ENCODE data around the gene EEF1A2.

Gene EEF1A2

GRCh38 chr20:63465380-63466249 is 33.3 kb downstream of the EEF1A2 start:
- H3K9ac ChIP-seq (ENCODE audit: low read length), result no peak overlapping the region
- H3K36me3 ChIP-seq (replicated peaks; ENCODE audit: low read depth, low read length), result no peaks in the 10 kb centered on the region
- H3K79me2 ChIP-seq (ENCODE audit: low read length), result no peaks in the 10 kb centered on the region
- H3K4me3 ChIP-seq (ENCODE audit: low read length), result no peak overlapping the region
- no peaks in the 10 kb centered on the region for H3K4me1 ChIP-seq (ENCODE audit: low read length)
- H3K4me2 ChIP-seq (ENCODE audit: low read length), result no peak overlapping the region
- H3K27ac ChIP-seq (ENCODE audit: low read length), result no peak overlapping the region
- TF ChIP-seq CTCF (IDR thresholded peaks at IDR 0.05; ENCODE audit: low read depth, low read length), result no peak
- no peak for TF ChIP-seq EZH2phosphoT487 (IDR thresholded peaks at IDR 0.05; ENCODE audit: low read depth)
- no peaks in the 10 kb centered on the region for H3K9me3 ChIP-seq (ENCODE audit: insufficient read depth, low read length)
- no peaks in the 10 kb centered on the region for H4K20me1 ChIP-seq (ENCODE audit: insufficient read depth, low read length)
- no peak overlapping the region for H2AFZ ChIP-seq (ENCODE audit: low read depth, low read length)
- H3K27me3 ChIP-seq (ENCODE audit: low read depth, low read length), result peaks cover 8% of the 10 kb centered on the region

GRCh38 chr20:63464289-63464635 is 34.6 kb downstream of the EEF1A2 start:
- no peaks in the 10 kb centered on the region for H3K4me1 ChIP-seq (ENCODE audit: low read length)
- H4K20me1 ChIP-seq (ENCODE audit: insufficient read depth, low read length), result no peaks in the 10 kb centered on the region
- no peak overlapping the region for H3K9ac ChIP-seq (ENCODE audit: low read length)
- H3K4me2 ChIP-seq (ENCODE audit: low read length), result no peak overlapping the region
- peaks cover 8% of the 10 kb centered on the region for H3K27me3 ChIP-seq (ENCODE audit: low read depth, low read length)
- H3K4me3 ChIP-seq (ENCODE audit: low read length), result no peak overlapping the region
- H2AFZ ChIP-seq (ENCODE audit: low read depth, low read length), result no peak overlapping the region
- no peaks in the 10 kb centered on the region for H3K9me3 ChIP-seq (ENCODE audit: insufficient read depth, low read length)
- no peaks in the 10 kb centered on the region for H3K79me2 ChIP-seq (ENCODE audit: low read length)
- TF ChIP-seq EZH2phosphoT487 (IDR thresholded peaks at IDR 0.05; ENCODE audit: low read depth), result no peak
- no peak for TF ChIP-seq CTCF (IDR thresholded peaks at IDR 0.05; ENCODE audit: low read depth, low read length)
- H3K27ac ChIP-seq (ENCODE audit: low read length), result no peak overlapping the region
- no peaks in the 10 kb centered on the region for H3K36me3 ChIP-seq (replicated peaks; ENCODE audit: low read depth, low read length)

GRCh38 chr20:63463400-63464288 is 35.2 kb downstream of the EEF1A2 start:
- H3K27ac ChIP-seq (ENCODE audit: low read length), result no peak overlapping the region
- H3K4me2 ChIP-seq (ENCODE audit: low read length), result no peak overlapping the region
- TF ChIP-seq EZH2phosphoT487 (IDR thresholded peaks at IDR 0.05; ENCODE audit: low read depth) (no peak), CTCF (IDR thresholded peaks at IDR 0.05; ENCODE audit: low read depth, low read length) (no peak)
- no peak overlapping the region for H2AFZ ChIP-seq (ENCODE audit: low read depth, low read length)
- no peaks in the 10 kb centered on the region for H3K79me2 ChIP-seq (ENCODE audit: low read length)
- no peaks in the 10 kb centered on the region for H3K9me3 ChIP-seq (ENCODE audit: insufficient read depth, low read length)
- no peak overlapping the region for H3K9ac ChIP-seq (ENCODE audit: low read length)
- no peaks in the 10 kb centered on the region for H3K36me3 ChIP-seq (replicated peaks; ENCODE audit: low read depth, low read length)
- no peaks in the 10 kb centered on the region for H3K4me1 ChIP-seq (ENCODE audit: low read length)
- no peaks in the 10 kb centered on the region for H4K20me1 ChIP-seq (ENCODE audit: insufficient read depth, low read length)
- H3K4me3 ChIP-seq (ENCODE audit: low read length), result no peak overlapping the region
- H3K27me3 ChIP-seq (ENCODE audit: low read depth, low read length), result peaks cover 8% of the 10 kb centered on the region

- Histone ChIP-seq H3K27me3 (ENCODE audit: low read depth, low read length) (peaks cover 8% of the 10 kb centered on the region), H2AFZ (ENCODE audit: low read depth, low read length) (no peak overlapping the region), H3K36me3 (replicated peaks; ENCODE audit: low read depth, low read length) (no peaks in the 10 kb centered on the region), H3K9ac (ENCODE audit: low read length) (no peak overlapping the region), H3K4me1 (ENCODE audit: low read length) (no peaks in the 10 kb centered on the region), H4K20me1 (ENCODE audit: insufficient read depth, low read length) (no peaks in the 10 kb centered on the region), H3K4me3 (ENCODE audit: low read length) (no peak overlapping the region), H3K9me3 (ENCODE audit: insufficient read depth, low read length) (no peaks in the 10 kb centered on the region), H3K4me2 (ENCODE audit: low read length) (no peak overlapping the region), H3K79me2 (ENCODE audit: low read length) (no peaks in the 10 kb centered on the region), H3K27ac (ENCODE audit: low read length) (no peak overlapping the region)
- no peak for TF ChIP-seq CTCF (IDR thresholded peaks at IDR 0.05; ENCODE audit: low read depth, low read length)
- no peak for TF ChIP-seq EZH2phosphoT487 (IDR thresholded peaks at IDR 0.05; ENCODE audit: low read depth)
Observed at GRCh38 chr20:63462244-63462643, 36.6 kb downstream of the EEF1A2 start.
